GM12874 (cell line): ENCODE data around the gene INTS3.

ENCODE experiments used
- CTCF ChIP-seq: IDR thresholded peaks from 2 replicates; pipeline ENCODE4 v1.5.1; 2011; ENCODE audit warnings: low read depth, mild to moderate bottlenecking, control low read depth, low read length, moderate library complexity; ENCODE audit not compliant: insufficient read depth

INTS3 gene

GRCh38 chr1:153769221-153769620, 41.4 kb downstream of the INTS3 start:
- TF ChIP-seq CTCF, result no peak

GRCh38 chr1:153770797-153771196, 42.9 kb downstream of the INTS3 start:
- TF ChIP-seq CTCF, result no peak

- no peak for TF ChIP-seq CTCF
Measured at GRCh38 chr1:153771261-153771660, 43.4 kb downstream of the INTS3 start.

- TF ChIP-seq CTCF, result peak; percentile 55
Measured at GRCh38 chr1:153771841-153772593, 44.2 kb downstream of the INTS3 start.

- no peak for TF ChIP-seq CTCF
Measured at GRCh38 chr1:153773096-153773921, 45.5 kb downstream of the INTS3 start.

- no peak for TF ChIP-seq CTCF
Measured at GRCh38 chr1:153774026-153774595, 46.3 kb downstream of the INTS3 start.

- no peak for TF ChIP-seq CTCF
Measured at GRCh38 chr1:153774780-153775457, 47.1 kb downstream of the INTS3 start, which contains the start of gene SLC27A3. SLC27A3 (plus strand) TSS chr1:153775407; CDS start chr1:153775498, 91 bp downstream.
